ENCODE data around the gene DRD1.

DNA sequence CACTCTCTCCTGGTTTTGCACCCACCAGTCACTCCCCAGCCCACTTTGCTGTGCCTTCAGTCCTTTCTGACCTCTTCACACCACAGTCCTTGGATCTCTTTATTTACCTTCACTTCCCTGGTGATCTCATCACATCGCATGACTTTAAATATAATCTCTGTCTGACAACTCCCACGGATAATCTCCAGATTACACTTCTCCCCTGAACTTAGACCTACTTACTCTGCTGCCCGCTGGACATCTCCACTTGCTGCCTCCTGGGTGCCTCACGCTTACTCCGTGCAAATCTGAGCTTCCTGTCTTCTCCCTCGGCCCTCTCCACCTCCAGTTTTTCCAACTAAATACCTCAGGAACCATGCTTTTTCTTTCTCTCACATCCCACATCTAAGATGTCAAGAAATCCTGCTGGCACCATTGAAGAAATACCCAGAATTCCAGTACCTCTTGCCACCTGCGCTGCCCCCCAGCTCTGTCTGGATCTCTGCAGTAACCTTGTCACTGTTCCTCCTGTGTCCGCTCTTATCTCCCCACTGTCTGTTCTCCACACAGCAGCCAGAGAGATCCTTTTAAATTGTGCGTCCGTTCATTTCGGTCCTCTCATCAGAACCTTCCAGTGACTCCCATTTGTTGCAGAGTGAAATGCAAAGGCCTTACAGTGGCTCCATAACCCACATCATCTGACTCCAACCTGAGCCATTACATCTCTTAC, 43.7 kb upstream of the DRD1 start:
- TF ChIP-seq, protein P1, sequence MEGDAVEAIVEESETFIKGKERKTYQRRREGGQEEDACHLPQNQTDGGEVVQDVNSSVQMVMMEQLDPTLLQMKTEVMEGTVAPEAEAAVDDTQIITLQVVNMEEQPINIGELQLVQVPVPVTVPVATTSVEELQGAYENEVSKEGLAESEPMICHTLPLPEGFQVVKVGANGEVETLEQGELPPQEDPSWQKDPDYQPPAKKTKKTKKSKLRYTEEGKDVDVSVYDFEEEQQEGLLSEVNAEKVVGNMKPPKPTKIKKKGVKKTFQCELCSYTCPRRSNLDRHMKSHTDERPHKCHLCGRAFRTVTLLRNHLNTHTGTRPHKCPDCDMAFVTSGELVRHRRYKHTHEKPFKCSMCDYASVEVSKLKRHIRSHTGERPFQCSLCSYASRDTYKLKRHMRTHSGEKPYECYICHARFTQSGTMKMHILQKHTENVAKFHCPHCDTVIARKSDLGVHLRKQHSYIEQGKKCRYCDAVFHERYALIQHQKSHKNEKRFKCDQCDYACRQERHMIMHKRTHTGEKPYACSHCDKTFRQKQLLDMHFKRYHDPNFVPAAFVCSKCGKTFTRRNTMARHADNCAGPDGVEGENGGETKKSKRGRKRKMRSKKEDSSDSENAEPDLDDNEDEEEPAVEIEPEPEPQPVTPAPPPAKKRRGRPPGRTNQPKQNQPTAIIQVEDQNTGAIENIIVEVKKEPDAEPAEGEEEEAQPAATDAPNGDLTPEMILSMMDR (IDR thresholded peaks at IDR 0.05 in 2 of 3, conservative IDR thresholded peaks at IDR 0.05 in 1 of 3; ENCODE audit: borderline replicate concordance in 1 of 3, insufficient read depth in 1 of 3, low read depth in 2 of 3, low read length in 2 of 3), result no peak
- no peak for TF ChIP-seq MAX (IDR thresholded peaks at IDR 0.05)
- TF ChIP-seq EZH2 (IDR thresholded peaks at IDR 0.05), result no peak
- no peak for TF ChIP-seq RAD21 (IDR thresholded peaks at IDR 0.05; ENCODE audit: low read depth)
- no peak for TF ChIP-seq ELF1 (IDR thresholded peaks at IDR 0.05; ENCODE audit: borderline replicate concordance, low read depth)
- no peak for TF ChIP-seq EZH2phosphoT487 (IDR thresholded peaks at IDR 0.05; ENCODE audit: borderline replicate concordance)

Data from HCT116 (cell line).